BLaER1 treated with 17β-estradiol and CSF1 and Interleukin-3, amounts not matched to agents 10 nM and 100 nM (cell line): Measurements from ENCODE around the gene ATXN1L.
"Not testable (repeated sequence)": the region's sequence is repeated elsewhere in the genome, so short reads cannot be mapped to it uniquely, and the experiment has no call there.

Experiments
- H3K27ac ChIP-seq, 11 experiments: shearing (Covaris generic); formaldehyde crosslinking; 2 replicates each; pipeline ENCODE4 v1.8.1; 2022
- H3K27me3 ChIP-seq, 11 experiments: shearing (Covaris generic); formaldehyde crosslinking; 2 replicates each; pipeline ENCODE4 v1.8.1; 2022
- H3K36me3 ChIP-seq, 11 experiments: shearing (Covaris generic); formaldehyde crosslinking; 2 replicates each; pipeline ENCODE4 v1.8.1; 2022
- H3K4me1 ChIP-seq, 10 experiments: shearing (Covaris generic); formaldehyde crosslinking; 2 replicates each; pipeline ENCODE4 v1.8.1; 2022
- H3K4me2 ChIP-seq, 11 experiments: shearing (Covaris generic); formaldehyde crosslinking; 2 replicates each; pipeline ENCODE4 v1.8.1; 2022
- H3K4me3 ChIP-seq, 10 experiments: shearing (Covaris generic); formaldehyde crosslinking; 2 replicates each; pipeline ENCODE4 v1.8.1; 2022
- H3K9ac ChIP-seq, 11 experiments: shearing (Covaris generic); formaldehyde crosslinking; 2 replicates each; pipeline ENCODE4 v1.8.1; 2022
- H3K9me3 ChIP-seq, 11 experiments: shearing (Covaris generic); formaldehyde crosslinking; replicated peaks in 1 of 11; 2 replicates each; pipeline ENCODE4 v1.8.1; 2022
- H4K20me1 ChIP-seq, 11 experiments: shearing (Covaris generic); formaldehyde crosslinking; 2 replicates each; pipeline ENCODE4 v1.8.1; 2022
- Cebpa-rat ChIP-seq, 11 experiments: shearing (Covaris generic); IDR thresholded peaks; 2 replicates each; pipeline ENCODE4 v1.8.1; 2022

The ATXN1L gene

GRCh38 chr16:71894921-71895678 is 49.3 kb downstream of the ATXN1L start, which contains the start of gene IST1:
Gene IST1, plus strand, starts transcription at chr16:71895531. Its CDS starts 20,110 bp downstream, at chr16:71915641.
- peaks cover 9 to 31% (median 25%) of the 10 kb centered on the region in 11 experiments; a peak in 20 of 22 replicates for H3K36me3 ChIP-seq
- H4K20me1 ChIP-seq: peaks cover 37 to 46% (median 42%) of the 10 kb centered on the region in 11 experiments
- peak within 1 kb of the TSS; percentile 92 to 99 (median 96) for H3K4me2 ChIP-seq
- H3K4me1 ChIP-seq: peaks cover 45 to 57% (median 50%) of the 10 kb centered on the region in 10 experiments
- peak within 1 kb of the TSS; percentile 91 to 100 (median 98) for H3K9ac ChIP-seq
- no peaks in the 10 kb centered on the region for H3K9me3 ChIP-seq
- peak within 1 kb of the TSS; percentile 94 to 99 (median 98) for H3K27ac ChIP-seq
- H3K27me3 ChIP-seq: no peaks in the 10 kb centered on the region
- TF ChIP-seq Cebpa-rat (IDR thresholded peaks at IDR 0.05): no peak
- H3K4me3 ChIP-seq: peak within 1 kb of the TSS; percentile 82 to 100 (median 93)

GRCh38 chr16:71895679-71896365 is 50.0 kb downstream of the ATXN1L start:
- peak overlapping the region; percentile 82 to 100 (median 93) for H3K4me3 ChIP-seq
- H3K4me2 ChIP-seq: peak overlapping the region; percentile 81 to 99 (median 96)
- no peak for TF ChIP-seq Cebpa-rat (IDR thresholded peaks at IDR 0.05)
- H3K36me3 ChIP-seq: peaks cover 9 to 32% (median 25%) of the 10 kb centered on the region in 11 experiments; a peak in 20 of 22 replicates
- peak overlapping the region; percentile 94 to 99 (median 98) for H3K27ac ChIP-seq
- H4K20me1 ChIP-seq: peaks cover 45 to 54% (median 49%) of the 10 kb centered on the region in 11 experiments
- H3K9me3 ChIP-seq: no peaks in the 10 kb centered on the region
- H3K4me1 ChIP-seq: peaks cover 47 to 57% (median 53%) of the 10 kb centered on the region in 10 experiments
- no peaks in the 10 kb centered on the region for H3K27me3 ChIP-seq
- H3K9ac ChIP-seq: peak overlapping the region; percentile 91 to 100 (median 98)

- Histone ChIP-seq H3K27me3 (no peaks in the 10 kb centered on the region), H3K4me2 (peak overlapping the region; percentile 81 to 99 (median 96)), H4K20me1 (peaks cover 55 to 64% (median 60%) of the 10 kb centered on the region in 11 experiments), H3K36me3 (peaks cover 9 to 42% (median 30%) of the 10 kb centered on the region in 11 experiments; a peak in 21 of 22 replicates), H3K9me3 (no peaks in the 10 kb centered on the region; a peak in 1 of 22 replicates), H3K4me1 (peaks cover 46 to 63% (median 51%) of the 10 kb centered on the region in 10 experiments), H3K27ac (peak overlapping the region; percentile 94 to 99 (median 98); a peak in 21 of 22 replicates), H3K9ac (peak overlapping the region; percentile 91 to 100 (median 98)), H3K4me3 (peak overlapping the region; percentile 82 to 100 (median 93))
- no peak for TF ChIP-seq Cebpa-rat (IDR thresholded peaks at IDR 0.05)
Observed at GRCh38 chr16:71896764-71897368, 51.1 kb downstream of the ATXN1L start.

GRCh38 chr16:71899171-71899570 is 53.4 kb downstream of the ATXN1L start:
- peaks cover 19 to 64% (median 49%) of the 10 kb centered on the region in 11 experiments for H3K36me3 ChIP-seq
- H3K4me1 ChIP-seq: peaks cover 39 to 73% (median 47%) of the 10 kb centered on the region in 10 experiments
- H3K27ac ChIP-seq: no peak overlapping the region; a peak in 1 of 22 replicates
- TF ChIP-seq Cebpa-rat (IDR thresholded peaks at IDR 0.05): no peak
- H3K9me3 ChIP-seq: peaks cover 0 to 4% (median 0%) of the 10 kb centered on the region in 11 experiments; a peak in 3 of 22 replicates
- peak overlapping the region in 1 of 10 experiments; percentile 16; a peak in 1 of 20 replicates for H3K4me3 ChIP-seq
- H4K20me1 ChIP-seq: peaks cover 78 to 87% (median 83%) of the 10 kb centered on the region in 11 experiments
- H3K9ac ChIP-seq: peak overlapping the region in 2 of 11 experiments; percentile 28 to 98; a peak in 2 of 22 replicates
- no peaks in the 10 kb centered on the region for H3K27me3 ChIP-seq
- peak overlapping the region; percentile 31 to 99 (median 92); a peak in 19 of 22 replicates for H3K4me2 ChIP-seq

GRCh38 chr16:71902656-71903365 is 57.0 kb downstream of the ATXN1L start:
- Histone ChIP-seq H3K4me2 (peak overlapping the region in 2 of 11 experiments; percentile 15 to 99; a peak in 4 of 22 replicates), H3K9me3 (peaks cover 0 to 14% (median 2%) of the 10 kb centered on the region in 11 experiments; a peak in 8 of 22 replicates), H3K9ac (no peak overlapping the region), H3K4me3 (no peak overlapping the region), H4K20me1 (peaks cover 100% of the 10 kb centered on the region in 11 experiments), H3K36me3 (peaks cover 23 to 89% (median 68%) of the 10 kb centered on the region in 11 experiments; a peak in 21 of 22 replicates), H3K4me1 (peaks cover 30 to 95% (median 47%) of the 10 kb centered on the region in 10 experiments; a peak in 19 of 20 replicates), H3K27ac (no peak overlapping the region), H3K27me3 (no peaks in the 10 kb centered on the region)
- no peak for TF ChIP-seq Cebpa-rat (IDR thresholded peaks at IDR 0.05)

GRCh38 chr16:71903608-71904007 is 57.8 kb downstream of the ATXN1L start:
- Histone ChIP-seq H3K27me3 (no peaks in the 10 kb centered on the region), H3K4me3 (no peak overlapping the region), H4K20me1 (peaks cover 100% of the 10 kb centered on the region in 11 experiments), H3K9me3 (peaks cover 0 to 22% (median 8%) of the 10 kb centered on the region in 11 experiments; a peak in 14 of 22 replicates), H3K4me1 (peaks cover 22 to 95% (median 39%) of the 10 kb centered on the region in 10 experiments; a peak in 19 of 20 replicates), H3K9ac (no peak overlapping the region), H3K36me3 (peaks cover 29 to 89% (median 68%) of the 10 kb centered on the region in 11 experiments; a peak in 21 of 22 replicates), H3K27ac (no peak overlapping the region), H3K4me2 (peak overlapping the region in 3 of 11 experiments; percentile 1 to 50 (median 8); a peak in 4 of 22 replicates)
- TF ChIP-seq Cebpa-rat (IDR thresholded peaks at IDR 0.05): no peak

GRCh38 chr16:71904239-71904638 is 58.5 kb downstream of the ATXN1L start:
- no peaks in the 10 kb centered on the region for H3K27me3 ChIP-seq
- peaks cover 35 to 89% (median 68%) of the 10 kb centered on the region in 11 experiments for H3K36me3 ChIP-seq
- 0 out of 22 replicates have a peak overlapping the region, but pooled peaks of 3 of the 11 experiments have one; percentile 9 to 50 (median 26) for H3K4me2 ChIP-seq
- H4K20me1 ChIP-seq: peaks cover 100% of the 10 kb centered on the region in 11 experiments
- 0 out of 22 replicates have a peak overlapping the region, but pooled peaks of 1 of the 11 experiments have one; percentile 6 for H3K27ac ChIP-seq
- no peak overlapping the region for H3K9ac ChIP-seq
- no peak for TF ChIP-seq Cebpa-rat (IDR thresholded peaks at IDR 0.05)
- peaks cover 0 to 28% (median 14%) of the 10 kb centered on the region in 11 experiments; a peak in 16 of 22 replicates for H3K9me3 ChIP-seq
- H3K4me1 ChIP-seq: peaks cover 17 to 89% (median 34%) of the 10 kb centered on the region in 10 experiments; a peak in 19 of 20 replicates
- H3K4me3 ChIP-seq: no peak overlapping the region

- H3K27ac ChIP-seq, H3K4me3 ChIP-seq, H3K27me3 ChIP-seq: not testable (repeated sequence)
- Histone ChIP-seq H3K36me3 (peaks cover 47 to 99% (median 82%) of the 10 kb centered on the region in 11 experiments), H3K4me1 (peaks cover 7 to 73% (median 20%) of the 10 kb centered on the region in 10 experiments; a peak in 15 of 20 replicates), H3K9me3 (peaks cover 0 to 39% (median 24%) of the 10 kb centered on the region in 11 experiments; a peak in 17 of 22 replicates), H3K9ac (0 out of 22 replicates have a peak overlapping the region, but pooled peaks of 1 of the 11 experiments have one; percentile 19), H3K4me2 (peak overlapping the region in 4 of 11 experiments; percentile 12 to 37 (median 23); a peak in 6 of 22 replicates), H4K20me1 (peaks cover 100% of the 10 kb centered on the region in 11 experiments)
Observed at GRCh38 chr16:71905765-71906164, 60.0 kb downstream of the ATXN1L start.
